ENCODE results near the gene RAD9A. TPM values are rescaled to one million over a fixed set of nuclear protein-coding genes. Genes with fewer than 3 reads are reported as not detected.

The RAD9A gene
- total and polyA plus RNA-seq, 9 of the 15 experiments (the other 6 are each of a cell fraction or from before 2014, with no cell fraction given): 1.4 to 41.2 (median 16.1) TPM

DNA sequence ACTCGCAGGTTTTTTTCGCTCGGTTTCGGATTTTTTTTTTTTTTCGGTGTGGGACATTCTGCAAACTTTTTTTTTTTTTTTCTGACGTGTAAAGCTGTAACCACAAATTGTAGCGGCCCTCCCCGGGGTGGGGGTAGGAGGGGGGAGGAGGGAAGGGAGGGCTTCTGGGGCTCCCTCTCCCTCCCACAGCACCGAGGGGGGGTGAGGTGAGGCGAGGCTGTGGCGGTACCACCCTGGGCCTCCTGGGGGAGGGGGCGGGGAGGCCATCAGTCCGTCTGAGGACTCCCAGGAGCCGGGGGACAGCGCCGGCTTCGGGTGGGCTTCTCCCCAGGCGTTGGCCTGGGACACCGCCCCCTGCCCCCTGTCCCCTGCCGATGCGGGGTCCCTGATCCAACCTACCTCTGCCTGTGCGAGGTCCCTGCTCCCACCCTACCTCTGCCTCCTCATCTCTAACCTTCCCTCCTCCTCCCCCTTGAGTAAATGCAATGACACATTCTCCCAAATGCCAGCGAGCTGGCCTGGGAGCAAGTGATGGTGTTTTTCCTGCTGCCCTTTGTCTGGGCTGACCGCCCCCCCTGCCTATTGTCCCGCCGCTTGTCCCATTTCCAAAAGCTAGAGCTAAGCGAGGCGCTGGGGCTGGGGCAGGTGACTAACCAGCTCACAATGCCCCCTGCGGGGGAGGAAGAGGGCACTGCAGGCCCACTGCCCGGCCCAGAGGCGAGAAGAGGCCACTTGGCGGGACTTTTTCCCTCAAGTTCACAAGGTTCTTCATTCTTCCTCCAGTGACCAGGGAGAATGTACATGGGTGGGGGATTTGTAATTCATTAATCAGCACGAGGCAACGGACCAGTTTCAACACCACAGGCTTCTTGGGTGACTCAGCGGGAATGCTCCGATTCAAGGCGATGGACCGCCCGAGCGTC is 17.9 kb upstream of the RAD9A start (continued):
- TF ChIP-seq, protein P1, sequence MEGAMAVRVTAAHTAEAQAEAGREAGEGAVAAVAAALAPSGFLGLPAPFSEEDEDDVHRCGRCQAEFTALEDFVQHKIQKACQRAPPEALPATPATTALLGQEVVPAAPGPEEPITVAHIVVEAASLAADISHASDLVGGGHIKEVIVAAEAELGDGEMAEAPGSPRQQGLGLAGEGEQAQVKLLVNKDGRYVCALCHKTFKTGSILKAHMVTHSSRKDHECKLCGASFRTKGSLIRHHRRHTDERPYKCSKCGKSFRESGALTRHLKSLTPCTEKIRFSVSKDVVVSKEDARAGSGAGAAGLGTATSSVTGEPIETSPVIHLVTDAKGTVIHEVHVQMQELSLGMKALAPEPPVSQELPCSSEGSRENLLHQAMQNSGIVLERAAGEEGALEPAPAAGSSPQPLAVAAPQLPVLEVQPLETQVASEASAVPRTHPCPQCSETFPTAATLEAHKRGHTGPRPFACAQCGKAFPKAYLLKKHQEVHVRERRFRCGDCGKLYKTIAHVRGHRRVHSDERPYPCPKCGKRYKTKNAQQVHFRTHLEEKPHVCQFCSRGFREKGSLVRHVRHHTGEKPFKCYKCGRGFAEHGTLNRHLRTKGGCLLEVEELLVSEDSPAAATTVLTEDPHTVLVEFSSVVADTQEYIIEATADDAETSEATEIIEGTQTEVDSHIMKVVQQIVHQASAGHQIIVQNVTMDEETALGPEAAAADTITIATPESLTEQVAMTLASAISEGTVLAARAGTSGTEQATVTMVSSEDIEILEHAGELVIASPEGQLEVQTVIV (CRISPR knock-in tag; IDR thresholded peaks at IDR 0.05; ENCODE audit: borderline replicate concordance): no peak
- TF ChIP-seq KDM2B (CRISPR knock-in tag; IDR thresholded peaks at IDR 0.05) (no peak), HDAC8 (tag; IDR thresholded peaks at IDR 0.05) (no peak), MEF2A (IDR thresholded peaks at IDR 0.05; ENCODE audit: control insufficient read depth, low read depth, low read length) (no peak), ARNT (IDR thresholded peaks at IDR 0.05) (no peak; a peak in 1 of 4 replicates), FOXP1 (CRISPR knock-in tag; IDR thresholded peaks at IDR 0.05) (peak; percentile 56; the same call in 1 of the 2 replicates), ATF7 (IDR thresholded peaks at IDR 0.05) (peak; percentile 15; the same call in 1 of the 2 replicates), NUFIP1 (IDR thresholded peaks at IDR 0.05; ENCODE audit: partially characterized antibody) (no peak), ATF1 (CRISPR knock-in tag; IDR thresholded peaks at IDR 0.05) (no peak), ATF1 (tag; IDR thresholded peaks at IDR 0.05) (peak; percentile 29; the same call in 1 of the 2 replicates), POLR2AphosphoS2 (IDR thresholded peaks at IDR 0.05; ENCODE audit: low read length) (no peak), ZNF57 (CRISPR knock-in tag; IDR thresholded peaks at IDR 0.05) (no peak), NCOA2 (IDR thresholded peaks at IDR 0.05; ENCODE audit: partially characterized antibody in 2 of 2) (no peak), GABPB1 (CRISPR knock-in tag; IDR thresholded peaks at IDR 0.05) (no peak; the same call in 1 of the 2 replicates), ARID1B (IDR thresholded peaks at IDR 0.05) (peak; percentile 62), HOMEZ (CRISPR knock-in tag; IDR thresholded peaks at IDR 0.05) (no peak)
- TF ChIP-seq, protein P2, sequence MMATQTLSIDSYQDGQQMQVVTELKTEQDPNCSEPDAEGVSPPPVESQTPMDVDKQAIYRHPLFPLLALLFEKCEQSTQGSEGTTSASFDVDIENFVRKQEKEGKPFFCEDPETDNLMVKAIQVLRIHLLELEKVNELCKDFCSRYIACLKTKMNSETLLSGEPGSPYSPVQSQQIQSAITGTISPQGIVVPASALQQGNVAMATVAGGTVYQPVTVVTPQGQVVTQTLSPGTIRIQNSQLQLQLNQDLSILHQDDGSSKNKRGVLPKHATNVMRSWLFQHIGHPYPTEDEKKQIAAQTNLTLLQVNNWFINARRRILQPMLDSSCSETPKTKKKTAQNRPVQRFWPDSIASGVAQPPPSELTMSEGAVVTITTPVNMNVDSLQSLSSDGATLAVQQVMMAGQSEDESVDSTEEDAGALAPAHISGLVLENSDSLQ (IDR thresholded peaks at IDR 0.05): peak; percentile 33; the same call in 1 of the 2 replicates
- TF ChIP-seq, protein P3, sequence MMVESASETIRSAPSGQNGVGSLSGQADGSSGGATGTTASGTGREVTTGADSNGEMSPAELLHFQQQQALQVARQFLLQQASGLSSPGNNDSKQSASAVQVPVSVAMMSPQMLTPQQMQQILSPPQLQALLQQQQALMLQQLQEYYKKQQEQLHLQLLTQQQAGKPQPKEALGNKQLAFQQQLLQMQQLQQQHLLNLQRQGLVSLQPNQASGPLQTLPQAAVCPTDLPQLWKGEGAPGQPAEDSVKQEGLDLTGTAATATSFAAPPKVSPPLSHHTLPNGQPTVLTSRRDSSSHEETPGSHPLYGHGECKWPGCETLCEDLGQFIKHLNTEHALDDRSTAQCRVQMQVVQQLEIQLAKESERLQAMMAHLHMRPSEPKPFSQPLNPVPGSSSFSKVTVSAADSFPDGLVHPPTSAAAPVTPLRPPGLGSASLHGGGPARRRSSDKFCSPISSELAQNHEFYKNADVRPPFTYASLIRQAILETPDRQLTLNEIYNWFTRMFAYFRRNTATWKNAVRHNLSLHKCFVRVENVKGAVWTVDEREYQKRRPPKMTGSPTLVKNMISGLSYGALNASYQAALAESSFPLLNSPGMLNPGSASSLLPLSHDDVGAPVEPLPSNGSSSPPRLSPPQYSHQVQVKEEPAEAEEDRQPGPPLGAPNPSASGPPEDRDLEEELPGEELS (CRISPR knock-in tag; IDR thresholded peaks at IDR 0.05; ENCODE audit: borderline replicate concordance): 0 out of 2 replicates have a peak, but pooled peaks have one; percentile 24
